H9 (cell line): ENCODE data around the gene COX8A. TPM values are rescaled to one million over a fixed set of nuclear protein-coding genes. Genes with fewer than 3 reads are reported as not detected.

ENCODE experiments used
- DNase-seq: peaks from one replicate; pipeline ENCODE4 v3.0.0-alpha.2; 2017
- H2AFZ ChIP-seq: one replicate; pipeline ENCODE4 v1.6.1; 2013; ENCODE audit warnings: mild to moderate bottlenecking, low read length, control low read depth, moderate library complexity
- H2AK5ac ChIP-seq: 2 replicates; pipeline ENCODE4 v1.6.1; 2013; ENCODE audit warnings: low read length, control low read depth, mixed read lengths; ENCODE audit not compliant: insufficient read length
- H2BK120ac ChIP-seq: one replicate; pipeline ENCODE4 v1.6.1; 2013; ENCODE audit warnings: low read depth, mild to moderate bottlenecking, low read length, control low read depth, inconsistent platforms; ENCODE audit not compliant: poor library complexity, severe bottlenecking
- H2BK12ac ChIP-seq: 2 replicates; pipeline ENCODE4 v1.6.1; 2013; ENCODE audit warnings: low read length, control low read depth, mixed read lengths, low read depth; ENCODE audit not compliant: insufficient read length
- H2BK15ac ChIP-seq: 2 replicates; pipeline ENCODE4 v1.6.1; 2013; ENCODE audit warnings: low read depth, low read length, control low read depth
- H2BK20ac ChIP-seq: one replicate; pipeline ENCODE4 v1.6.1; 2013; ENCODE audit warnings: low read depth, mild to moderate bottlenecking, low read length, control low read depth, inconsistent platforms; ENCODE audit not compliant: poor library complexity, severe bottlenecking
- H2BK5ac ChIP-seq: 2 replicates; pipeline ENCODE4 v1.6.1; 2013; ENCODE audit warnings: low read length, control low read depth, mixed read lengths; ENCODE audit not compliant: insufficient read length
- H3K14ac ChIP-seq: 2 replicates; pipeline ENCODE4 v1.6.1; 2013; ENCODE audit warnings: low read length, control low read depth; ENCODE audit not compliant: insufficient read depth
- H3K18ac ChIP-seq: 2 replicates; pipeline ENCODE4 v1.6.1; 2013; ENCODE audit warnings: low read depth, mild to moderate bottlenecking, mixed read lengths, low read length, control low read depth; ENCODE audit not compliant: insufficient read length
- H3K23ac ChIP-seq: 2 replicates; pipeline ENCODE4 v1.6.1; 2013; ENCODE audit warnings: low read length, control low read depth, mixed read lengths, low read depth; ENCODE audit not compliant: insufficient read length
- H3K23me2 ChIP-seq: 2 replicates; pipeline ENCODE4 v1.6.1; 2013; ENCODE audit warnings: low read depth, mild to moderate bottlenecking, mixed read lengths, low read length, control low read depth; ENCODE audit not compliant: insufficient read length, poor library complexity, severe bottlenecking
- H3K27ac ChIP-seq: 2 replicates; pipeline ENCODE4 v1.5.1; 2013; ENCODE audit warnings: low read length, control low read depth, mixed read lengths, low read depth; ENCODE audit not compliant: insufficient read length
- H3K27me3 ChIP-seq: 2 replicates; pipeline ENCODE4 v1.6.1; 2013; ENCODE audit warnings: low read length, control low read depth, inconsistent platforms; ENCODE audit not compliant: insufficient read depth
- H3K4ac ChIP-seq: 2 replicates; pipeline ENCODE4 v1.6.1; 2013; ENCODE audit warnings: low read depth, mild to moderate bottlenecking, control low read depth, inconsistent platforms, low read length, moderate library complexity
- H3K4me1 ChIP-seq: 2 replicates; pipeline ENCODE4 v1.6.1; 2013; ENCODE audit warnings: low read length, control low read depth, inconsistent platforms; ENCODE audit not compliant: insufficient read depth
- H3K4me2 ChIP-seq: 2 replicates; pipeline ENCODE4 v1.6.1; 2013; ENCODE audit warnings: low read length, control low read depth, mixed read lengths; ENCODE audit not compliant: insufficient read length, insufficient read depth
- H3K56ac ChIP-seq: 2 replicates; pipeline ENCODE4 v1.6.1; 2013; ENCODE audit warnings: low read depth, mild to moderate bottlenecking, mixed read lengths, low read length, control low read depth; ENCODE audit not compliant: insufficient read length
- H3K79me1 ChIP-seq: 2 replicates; pipeline ENCODE4 v1.6.1; 2013; ENCODE audit warnings: low read depth, mild to moderate bottlenecking, moderate library complexity, low read length, control low read depth, inconsistent platforms; ENCODE audit not compliant: insufficient read depth, poor library complexity, severe bottlenecking
- H3K79me2 ChIP-seq: 2 replicates; pipeline ENCODE4 v1.6.1; 2013; ENCODE audit warnings: low read length, control low read depth, inconsistent platforms; ENCODE audit not compliant: insufficient read depth
- H3K9ac ChIP-seq: 2 replicates; pipeline ENCODE4 v1.6.1; 2013; ENCODE audit warnings: low read length, control low read depth, mixed read lengths; ENCODE audit not compliant: insufficient read length; ENCODE audit errors: extremely low read depth
- H3K9me3 ChIP-seq: one replicate; pipeline ENCODE4 v1.6.1; 2013; ENCODE audit warnings: low read depth, low read length, inconsistent platforms; ENCODE audit not compliant: control insufficient read depth
- H3T11ph ChIP-seq: one replicate; pipeline ENCODE4 v1.6.1; 2013; ENCODE audit warnings: mild to moderate bottlenecking, low read length, control low read depth, inconsistent platforms
- H4K20me1 ChIP-seq: one replicate; pipeline ENCODE4 v1.6.1; 2013; ENCODE audit not compliant: control insufficient read depth, insufficient read length, insufficient read depth
- H4K5ac ChIP-seq: 2 replicates; pipeline ENCODE4 v1.6.1; 2013; ENCODE audit warnings: low read depth, mild to moderate bottlenecking, mixed read lengths, low read length, control low read depth; ENCODE audit not compliant: insufficient read length
- H4K8ac ChIP-seq: replicated peaks from 2 replicates; pipeline ENCODE4 v1.6.1; 2013; ENCODE audit warnings: low read length, control low read depth, mixed read lengths, low read depth; ENCODE audit not compliant: insufficient read length
- H4K91ac ChIP-seq: 2 replicates; pipeline ENCODE4 v1.6.1; 2013; ENCODE audit warnings: low read depth, mild to moderate bottlenecking, moderate library complexity, mixed read lengths, low read length, control low read depth; ENCODE audit not compliant: insufficient read length
- H3K27ac Mint-ChIP-seq, 3 experiments: 2 replicates in 2 of 3; 3 replicates in 1 of 3; pipeline ENCODE4 v1.8.0; 2020 to 2021; ENCODE audit warnings: mixed read lengths in 3 of 3, mild to moderate bottlenecking in 1 of 3, moderate library complexity in 1 of 3
- H3K27me3 Mint-ChIP-seq: 2 replicates; pipeline ENCODE4 v1.8.0; 2021; ENCODE audit warnings: low read depth, mild to moderate bottlenecking, moderate library complexity, mixed read lengths
- H3K36me3 Mint-ChIP-seq, 3 experiments: 2 replicates in 2 of 3; 3 replicates in 1 of 3; pipeline ENCODE4 v1.8.0; 2020 to 2021; ENCODE audit warnings: low read depth in 3 of 3, mixed read lengths in 3 of 3; ENCODE audit not compliant: insufficient read depth in 1 of 3
- H3K4me1 Mint-ChIP-seq, 2 experiments: 2 replicates each; pipeline ENCODE4 v1.8.0; 2020; ENCODE audit warnings: mixed read lengths in 2 of 2
- H3K4me3 Mint-ChIP-seq, 2 experiments: 2 replicates in 1 of 2; 3 replicates in 1 of 2; pipeline ENCODE4 v1.8.0; 2020 to 2021; ENCODE audit warnings: mild to moderate bottlenecking in 2 of 2, mixed read lengths in 2 of 2, moderate library complexity in 1 of 2
- H3K9me3 Mint-ChIP-seq, 2 experiments: 2 replicates in 1 of 2; 3 replicates in 1 of 2; pipeline ENCODE4 v1.8.0; 2020; ENCODE audit warnings: mild to moderate bottlenecking in 2 of 2, mixed read lengths in 2 of 2, moderate library complexity in 1 of 2
- CTCF ChIP-seq: fragments of 200-600 bp; sonication (generic); conservative IDR thresholded peaks from 3 replicates; pipeline ENCODE4 v1.8.0; 2021; ENCODE audit warnings: antibody characterized with exemption, mild to moderate bottlenecking
- WGBS: extraction: QIAGEN DNeasy Blood & Tissue Kit; methylation state at CpG from one replicate; pipeline ENCODE4 v1.1.7; 2013; ENCODE audit warnings: missing lambda C conversion rate, low lambda C conversion rate, mixed read lengths; ENCODE audit not compliant: insufficient read length; ENCODE audit errors: extremely low coverage; 5-methylcytosine and 5-hydroxymethylcytosine counted together
- total RNA-seq: library from RNA; stranded (reverse); gene quantifications from 2 replicates; pipeline ENCODE4 v1.2.1, GENCODE V29; 2021

The COX8A gene
- total RNA-seq, 1 experiment from 2014 or later, result 429 TPM

GRCh38 chr11:63991558-63991957 is 17.1 kb downstream of the COX8A start:
- Histone ChIP-seq H3K9me3 (no peaks in the 10 kb centered on the region), H3K79me1 (peaks cover 24% of the 10 kb centered on the region), H3K18ac (no peak overlapping the region), H2BK20ac (no peak overlapping the region), H3K4me1 (peaks cover 7% of the 10 kb centered on the region; the same call in 1 of the 2 replicates), H3K4ac (no peak overlapping the region), H2AK5ac (no peak overlapping the region), H3K23me2 (peaks cover 10% of the 10 kb centered on the region), H3K9ac (no peak overlapping the region), H4K20me1 (no peaks in the 10 kb centered on the region), H3K27me3 (no peaks in the 10 kb centered on the region), H3T11ph (no peak overlapping the region), H4K8ac (no peak overlapping the region), H3K79me2 (peaks cover 7% of the 10 kb centered on the region; the same call in 1 of the 2 replicates), H4K5ac (no peak overlapping the region), H2AFZ (no peak overlapping the region), H3K27ac (no peak overlapping the region), H3K56ac (no peak overlapping the region), H2BK5ac (no peak overlapping the region), H3K4me2 (no peak overlapping the region), H4K91ac (no peak overlapping the region), H2BK12ac (no peak overlapping the region), H3K14ac (no peak overlapping the region), H2BK15ac (no peak overlapping the region), H2BK120ac (no peak overlapping the region), H3K23ac (no peak overlapping the region)
- Mint-ChIP-seq H3K4me3 (no peak overlapping the region), H3K36me3 (peaks cover 48 to 85% (median 75%) of the 10 kb centered on the region in 3 experiments; a peak in 6 of 7 replicates), H3K27ac (peak overlapping the region in 1 of 3 experiments; percentile 75; a peak in 2 of 7 replicates), H3K4me1 (peaks cover 6% of the 10 kb centered on the region in 2 experiments), H3K27me3 (no peaks in the 10 kb centered on the region), H3K9me3 (no peaks in the 10 kb centered on the region; a peak in 1 of 5 replicates)
- TF ChIP-seq CTCF, result no peak
- no CpG with 5 or more reads among the region's 10 CpGs for WGBS
- no peak for DNase-seq
